Fibroblast of villous mesenchyme (primary cell): ENCODE data around the gene ZSCAN32. TPM values are rescaled to one million over a fixed set of nuclear protein-coding genes. Genes with fewer than 3 reads are reported as not detected.

Experiments
- total RNA-seq: library from RNA; depleted of rRNA; stranded (reverse); fragments of >200 nt; gene quantifications from 2 replicates; pipeline ENCODE4 v1.2.3, GENCODE V29; 2012

ZSCAN32 gene
- total RNA-seq, 1 donor: 12.1 TPM

Other genes starting within 250 kb of the ZSCAN32 start
- under 0.01 and 0.43 TPM in 2 replicates for gene OR1F1, start 212.8 kb downstream of the ZSCAN32 start, total RNA-seq
- 10.0 and 11.2 TPM in 2 replicates for gene ZNF200, start 165.8 kb downstream of the ZSCAN32 start, total RNA-seq
- gene MEFV, start 144.4 kb downstream of the ZSCAN32 start, total RNA-seq: under 0.01 TPM in 1 of 2 replicates, not detected in the other
- gene ZNF263, start 117.5 kb downstream of the ZSCAN32 start, total RNA-seq: 43.2 and 56.7 TPM in 2 replicates
- 4.2 and 7.3 TPM in 2 replicates for gene TIGD7, start 95.6 kb downstream of the ZSCAN32 start, total RNA-seq
- gene ZNF75A, start 95.5 kb downstream of the ZSCAN32 start, total RNA-seq: 19.0 and 25.5 TPM in 2 replicates
- gene OR2C1, start 45.1 kb downstream of the ZSCAN32 start, total RNA-seq: not detected in 2 replicates
- 8.1 and 8.6 TPM in 2 replicates for gene ZNF174, start 211 bp upstream of the ZSCAN32 start, total RNA-seq
- gene ZNF597, start 42.5 kb upstream of the ZSCAN32 start, total RNA-seq: 3.2 and 5.2 TPM in 2 replicates
- 10.0 and 16.8 TPM in 2 replicates for gene NAA60, start 42.7 kb upstream of the ZSCAN32 start, total RNA-seq
- not detected in 2 replicates for gene C16orf90, start 94.5 kb upstream of the ZSCAN32 start, total RNA-seq
- 14.5 and 22.0 TPM in 2 replicates for gene CLUAP1, start 100.0 kb upstream of the ZSCAN32 start, total RNA-seq
- gene NLRC3, start 176.4 kb upstream of the ZSCAN32 start, total RNA-seq: not detected in 2 replicates
- 7.1 and 7.3 TPM in 2 replicates for gene SLX4, start 210.6 kb upstream of the ZSCAN32 start, total RNA-seq